Measurements from ENCODE around the gene USP3.
"Not testable (repeated sequence)": the region's sequence is repeated elsewhere in the genome, so short reads cannot be mapped to it uniquely, and the experiment has no call there.

USP3 gene

DNA sequence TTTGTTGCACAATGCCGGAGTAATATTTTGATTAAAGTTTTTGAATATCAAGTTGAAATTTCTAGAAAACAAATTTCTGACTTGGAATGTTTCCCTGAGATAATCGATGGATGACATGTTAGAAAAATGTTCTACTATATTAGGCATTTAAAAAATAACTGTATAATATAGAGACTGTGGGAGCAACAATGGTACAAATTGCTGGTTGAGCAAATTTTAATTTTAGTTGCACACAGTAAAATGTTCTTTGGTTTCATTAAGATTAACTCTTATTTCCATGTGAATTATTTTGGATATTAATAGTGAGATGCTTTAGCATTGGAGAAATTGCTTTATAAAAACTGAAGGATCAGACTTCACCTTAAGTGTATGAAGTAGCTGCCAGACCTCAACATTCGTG is 9.3 kb downstream of the USP3 start:
- DNase-seq (ENCODE audit: low spot score) = no peak

DNA sequence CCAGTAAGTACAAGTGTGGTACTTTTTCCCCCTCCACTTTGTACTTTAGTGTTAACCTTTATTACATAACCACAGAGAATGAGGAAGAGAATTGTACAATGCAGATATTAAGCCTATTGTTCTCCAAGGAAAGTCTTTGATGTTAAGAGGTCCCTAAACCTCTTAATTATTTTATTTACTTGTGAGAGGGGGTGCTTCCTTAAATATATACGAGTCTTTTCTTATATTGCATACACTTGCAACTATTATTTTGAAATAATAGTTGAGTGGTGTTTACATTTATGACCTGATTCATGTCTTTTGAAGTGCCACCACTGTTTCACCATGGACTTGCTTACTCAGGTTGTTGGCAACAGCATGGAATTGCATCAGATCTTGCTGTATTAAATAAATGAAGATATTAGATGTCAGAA is 10.1 kb downstream of the USP3 start:
- DNase-seq (ENCODE audit: low spot score) = peak; percentile 58

DNA sequence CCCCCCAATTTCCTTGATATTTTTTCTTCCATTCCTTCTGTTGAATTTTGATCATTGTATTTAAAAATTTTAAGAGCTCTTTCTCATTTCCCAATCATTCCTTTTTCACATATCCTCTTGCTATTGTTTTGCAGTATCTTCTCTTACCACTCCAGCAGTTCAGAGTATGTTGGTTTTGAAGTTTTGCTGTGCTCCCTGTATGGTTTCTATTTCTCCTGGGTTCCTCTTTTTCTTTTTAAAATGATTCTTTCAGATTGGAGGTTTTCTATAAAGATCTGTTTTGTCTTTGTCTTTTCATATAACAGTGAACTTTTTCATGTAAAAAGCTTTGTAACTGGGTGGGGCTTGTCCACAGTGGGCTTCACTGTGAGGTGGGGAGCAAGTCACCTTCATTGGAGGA is 12.8 kb downstream of the USP3 start:
- DNase-seq (ENCODE audit: low spot score) = no peak

DNA sequence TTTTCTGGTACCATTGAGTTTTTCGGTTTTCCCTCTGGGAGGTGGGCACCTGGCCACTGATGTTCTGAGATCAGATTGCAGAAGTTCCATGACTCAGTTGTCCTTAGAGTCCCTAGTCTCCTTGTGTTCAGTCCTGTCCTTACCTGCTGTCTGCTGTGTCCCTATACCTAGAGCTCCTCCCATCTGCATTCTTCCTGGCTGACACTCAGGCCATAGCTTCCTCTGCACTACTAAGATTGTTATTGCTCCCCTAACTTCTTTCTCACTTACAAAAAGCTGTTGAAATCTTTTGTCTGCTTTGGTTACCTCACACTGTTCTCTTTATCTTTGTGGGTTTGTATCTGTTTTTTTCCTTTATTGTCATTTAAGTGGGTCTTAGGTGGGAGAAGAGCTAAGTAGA is 13.2 kb downstream of the USP3 start:
- DNase-seq (ENCODE audit: low spot score) = no peak

DNA sequence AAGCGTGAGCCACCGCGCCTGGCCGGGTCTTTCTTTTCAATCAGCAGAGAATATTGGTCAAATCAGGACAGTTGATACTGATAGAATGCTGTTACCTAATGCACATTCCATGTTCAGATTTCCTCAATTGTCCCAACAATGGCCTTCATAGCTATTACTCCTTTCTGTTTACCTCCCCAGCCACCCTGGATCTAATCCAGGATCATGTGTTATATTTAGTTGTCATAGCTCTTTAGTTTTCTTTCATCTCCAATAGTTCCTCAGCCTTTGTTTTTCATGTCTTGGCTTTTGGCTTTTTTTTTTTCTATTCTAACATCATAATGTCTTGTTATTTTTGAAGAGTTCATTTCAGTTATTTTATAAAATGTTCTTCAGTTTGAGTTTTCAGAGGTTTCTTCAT is 14.6 kb downstream of the USP3 start:
- no peak for DNase-seq (ENCODE audit: low spot score)

DNA sequence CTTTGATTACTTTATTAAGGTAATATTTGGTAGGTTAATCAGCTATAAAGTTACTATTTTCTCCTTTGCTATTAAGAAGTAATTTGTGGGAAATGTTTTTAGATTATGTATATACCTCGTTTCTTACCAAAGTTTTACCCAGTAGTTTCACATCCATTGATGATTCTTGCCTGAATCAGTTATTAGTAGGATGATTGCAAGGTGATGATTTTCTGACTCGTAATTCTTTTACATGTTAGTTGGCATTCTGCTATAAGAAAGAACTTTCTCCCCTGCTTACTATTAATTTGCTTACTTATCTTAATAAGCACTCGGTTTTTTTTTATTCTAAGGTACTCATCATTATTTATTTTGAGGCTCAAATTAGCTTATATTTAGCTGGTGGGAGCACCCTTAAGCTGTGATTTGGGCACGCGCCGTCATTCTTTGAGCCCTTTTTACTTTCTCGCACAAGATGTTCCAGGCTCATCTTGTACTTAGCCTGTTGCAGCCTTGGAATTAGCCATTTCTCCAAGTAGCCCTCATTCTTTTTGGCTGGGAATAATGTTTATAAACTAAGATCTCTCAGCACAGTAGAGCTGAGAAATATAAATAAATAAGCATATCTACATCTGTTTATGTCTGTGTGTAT is 15.3 kb downstream of the USP3 start:
- DNase-seq (ENCODE audit: low spot score) = peak; percentile 24

DNA sequence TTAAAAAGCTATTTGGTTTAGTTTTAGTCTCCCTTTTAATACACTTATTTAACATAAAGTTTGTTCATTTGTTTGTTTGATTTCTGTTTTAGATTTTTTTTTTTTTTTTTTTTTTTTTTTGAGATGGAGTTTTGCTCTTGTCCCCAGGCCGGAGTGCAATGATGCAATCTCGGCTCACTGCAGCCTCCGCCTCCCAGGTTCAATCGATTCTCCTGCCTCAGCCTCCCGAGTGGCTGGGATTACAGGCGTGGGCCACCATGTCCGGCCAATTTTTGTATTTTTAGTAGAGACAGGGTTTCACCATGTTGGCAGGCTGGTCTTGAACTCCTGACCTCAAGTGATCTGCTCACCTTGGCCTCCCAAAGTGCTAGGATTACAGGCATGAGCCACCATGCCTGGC is 16.1 kb downstream of the USP3 start:
- not testable (repeated sequence) for DNase-seq (ENCODE audit: low spot score)

DNA sequence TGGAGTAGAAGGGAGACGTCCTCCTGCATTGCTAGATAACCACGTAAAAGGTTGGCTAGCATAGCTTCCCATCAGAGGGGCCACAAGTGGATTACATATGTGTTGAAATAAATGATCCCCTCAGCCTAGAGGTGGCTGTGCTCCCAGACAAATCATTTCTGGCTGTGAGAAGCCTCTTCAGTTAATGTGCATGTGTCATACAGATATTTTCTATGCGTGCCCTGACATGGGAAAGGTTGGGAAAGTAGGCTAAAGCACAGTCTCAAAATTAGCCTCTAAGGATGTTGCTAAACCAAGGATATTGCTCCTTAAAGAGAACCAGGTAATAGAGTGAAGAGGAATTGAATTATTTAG is 17.8 kb downstream of the USP3 start:
- DNase-seq (ENCODE audit: low spot score) = no peak

DNA sequence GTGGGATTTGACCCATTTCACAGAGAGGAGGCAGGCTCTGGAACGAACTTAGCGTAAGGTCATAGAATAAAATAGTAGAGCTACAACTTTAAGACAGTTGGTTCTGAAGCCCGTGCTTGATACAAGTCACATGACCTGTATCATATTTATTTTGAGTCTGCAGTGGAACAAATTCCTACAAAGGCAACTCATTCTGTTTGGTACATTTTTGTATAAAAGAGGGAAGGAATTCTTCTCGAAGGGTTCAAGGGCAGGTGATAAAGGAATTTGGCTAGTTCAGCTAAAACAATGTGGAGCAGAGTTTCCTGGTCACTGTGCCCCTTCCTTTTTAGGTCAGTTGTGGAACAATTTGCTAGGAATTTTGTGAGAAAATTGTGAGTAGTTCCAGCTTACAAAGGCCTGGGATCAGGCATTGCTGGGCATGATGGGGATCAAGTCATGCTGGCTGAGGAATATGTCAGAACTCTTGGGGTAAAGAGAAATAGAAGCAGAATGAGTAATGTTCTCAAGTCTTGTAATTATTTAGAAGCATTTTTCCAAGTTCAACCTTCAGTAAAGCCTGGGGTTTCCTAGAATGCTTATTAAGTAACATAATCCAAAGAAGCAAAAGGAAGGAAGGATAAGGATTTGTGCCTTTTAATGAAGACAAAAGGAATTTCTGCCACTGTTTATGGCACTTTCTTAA is 19.1 kb downstream of the USP3 start:
- DNase-seq (ENCODE audit: low spot score) = no peak

DNA sequence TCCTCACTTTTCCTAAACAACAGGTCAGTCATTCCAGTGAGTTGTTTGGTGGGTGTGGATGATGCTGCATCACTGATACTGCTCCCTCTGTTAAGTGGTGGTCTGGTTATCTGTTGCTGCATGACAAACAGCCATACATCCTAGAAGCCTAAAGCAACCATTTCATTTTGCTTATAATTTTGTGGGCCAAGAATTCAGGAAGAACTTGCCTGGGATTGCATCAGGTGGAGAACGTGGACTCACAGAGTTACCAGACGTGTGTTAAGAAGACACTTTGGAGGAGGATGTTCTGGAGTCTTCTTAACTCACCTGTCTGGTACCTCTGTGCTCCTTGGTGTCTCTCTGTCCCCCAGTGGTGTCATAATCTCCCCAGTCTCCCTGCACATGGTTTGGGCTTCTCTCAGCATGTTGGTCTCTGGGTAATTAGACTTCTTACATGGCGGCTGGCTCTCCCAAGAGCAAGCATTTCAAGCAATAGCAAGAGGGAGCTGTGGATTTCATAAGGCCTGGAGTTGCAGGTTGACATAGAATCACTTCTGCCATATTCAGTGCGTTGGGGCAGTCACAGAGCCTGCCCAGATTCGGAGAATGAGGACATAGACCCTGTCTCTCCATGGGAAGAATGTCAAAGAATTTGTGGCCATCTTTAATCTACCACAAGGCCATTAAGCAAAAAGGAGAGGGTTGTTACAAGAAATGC is 20.1 kb downstream of the USP3 start:
- DNase-seq (ENCODE audit: low spot score) = no peak

DNA sequence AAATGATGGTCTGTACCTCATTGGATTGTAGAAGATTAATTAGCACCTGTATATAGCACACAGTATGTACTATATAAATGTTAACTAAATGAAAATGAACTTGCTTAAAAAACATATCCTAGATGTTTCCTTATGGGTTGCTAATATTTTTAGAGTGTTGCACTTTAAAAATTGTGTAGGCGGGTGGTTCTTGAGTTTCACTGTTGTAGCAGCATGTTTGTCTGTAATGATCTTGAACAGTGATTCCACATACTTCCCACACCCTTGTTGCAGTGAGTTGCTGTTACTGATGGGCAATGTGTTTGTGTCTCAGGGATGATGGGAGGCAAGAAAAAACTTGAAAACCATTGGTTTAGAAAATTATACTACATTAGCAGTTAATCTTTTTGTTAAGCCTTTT is 22.0 kb downstream of the USP3 start:
- DNase-seq (ENCODE audit: low spot score) = no peak

DNA sequence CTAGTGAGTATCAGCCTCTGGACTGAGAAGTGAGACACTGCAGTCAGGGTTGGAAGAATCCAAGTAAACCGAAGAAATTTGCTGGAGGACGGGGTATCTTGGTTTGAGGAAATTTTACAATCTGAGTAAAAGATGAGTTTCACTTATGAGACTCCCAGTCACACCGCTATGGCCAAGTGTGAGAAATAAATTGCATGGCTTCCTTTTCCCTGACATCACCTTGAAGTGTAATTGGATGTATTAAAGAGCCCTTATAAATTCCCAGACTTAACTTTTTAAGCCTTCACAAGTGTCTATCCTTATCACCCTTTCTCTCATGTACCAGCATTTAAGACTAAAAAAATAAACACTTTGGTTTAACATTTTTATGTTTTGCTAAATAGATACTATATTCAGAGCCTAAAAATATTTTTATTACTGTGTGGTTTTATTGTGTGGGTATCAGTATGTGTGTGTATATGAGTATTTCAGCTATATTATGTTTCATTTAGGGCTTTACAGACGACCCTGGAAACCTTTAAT is 23.8 kb downstream of the USP3 start:
- DNase-seq (ENCODE audit: low spot score) = no peak

DNA sequence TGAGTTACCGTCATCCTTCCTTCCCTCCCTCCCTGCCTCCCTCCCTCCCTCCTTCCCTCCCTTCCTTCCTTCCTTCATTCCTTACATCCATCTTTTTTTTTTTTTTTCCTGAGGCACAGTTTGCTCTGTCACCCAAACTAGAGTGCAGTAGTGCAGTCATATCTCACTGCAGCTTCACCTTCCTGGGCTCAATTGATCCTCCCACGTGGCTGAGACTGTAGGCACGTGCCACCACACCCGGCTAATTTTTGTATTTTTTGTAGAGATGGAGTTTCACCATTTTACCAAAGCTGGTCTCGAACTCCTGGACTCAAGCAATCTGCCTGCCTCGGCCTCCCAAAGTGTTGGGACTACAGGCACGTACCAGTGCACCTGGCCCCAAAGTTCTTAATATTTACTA is 25.8 kb downstream of the USP3 start:
- no peak for DNase-seq (ENCODE audit: low spot score)

DNA sequence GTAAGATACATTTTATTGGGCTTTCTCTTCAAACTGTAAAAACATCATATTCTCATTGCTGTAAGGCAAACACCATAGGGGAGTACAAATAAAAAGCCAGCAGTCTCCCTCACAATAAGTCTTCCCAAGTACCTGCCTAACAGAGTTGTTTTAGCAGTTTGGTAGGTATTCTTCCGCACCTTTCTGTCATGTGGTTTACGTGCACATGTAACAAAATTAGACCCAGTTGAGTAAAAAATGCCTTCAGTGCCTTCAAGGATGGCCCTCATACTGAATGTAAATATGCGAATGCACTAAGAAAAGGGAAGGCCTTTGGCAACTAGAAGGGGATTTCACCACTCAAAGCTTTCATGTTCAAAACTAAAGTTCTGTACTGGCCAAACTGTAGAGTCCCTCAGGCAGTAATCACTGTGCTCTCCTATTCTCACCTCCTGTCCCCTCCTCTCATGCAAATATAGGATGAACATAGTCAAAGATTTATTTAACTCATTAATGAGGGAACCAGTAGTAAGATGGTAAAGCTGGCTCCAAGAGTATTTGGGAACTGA is 26.4 kb downstream of the USP3 start:
- no peak for DNase-seq (ENCODE audit: low spot score)

DNA sequence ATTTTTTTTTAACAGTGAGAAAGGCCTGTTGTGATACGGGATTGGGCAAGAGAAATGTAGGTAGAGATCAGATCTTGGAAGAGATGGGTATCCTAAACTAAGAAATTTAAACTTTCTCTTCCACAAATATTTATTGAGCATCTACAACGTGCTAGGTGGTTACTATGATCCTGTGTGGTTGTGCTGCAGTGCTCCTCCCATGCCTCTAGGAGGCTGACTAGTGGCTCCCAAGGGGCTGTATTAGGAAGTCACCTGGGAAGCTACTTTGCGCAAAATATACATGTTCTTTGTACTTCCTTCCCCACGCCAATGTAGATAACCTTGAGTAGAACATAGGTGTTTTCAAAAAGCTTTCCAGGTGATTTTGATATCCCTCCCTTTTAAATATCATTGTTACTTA is 27.2 kb downstream of the USP3 start:
- no peak for DNase-seq (ENCODE audit: low spot score)

DNA sequence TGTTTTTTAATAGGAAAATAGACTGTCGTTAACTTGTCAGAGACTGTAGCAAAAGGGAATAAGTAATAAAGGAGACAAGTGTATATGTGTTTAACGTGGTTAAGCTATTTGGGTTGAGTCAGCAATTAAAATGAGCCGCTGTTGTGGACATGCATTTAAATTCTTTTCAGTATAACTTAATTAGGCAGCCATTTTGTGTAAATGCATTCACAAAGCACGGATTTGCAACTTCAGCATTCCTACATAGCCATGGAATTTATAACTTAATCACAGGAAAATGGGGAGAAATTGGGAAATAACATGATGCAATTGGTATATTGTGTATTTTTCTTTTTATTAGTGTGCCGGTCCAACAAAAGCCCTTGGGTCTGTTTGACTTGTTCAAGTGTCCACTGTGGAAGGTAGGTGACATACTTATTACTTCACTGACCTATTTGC is 27.9 kb downstream of the USP3 start:
- no peak for DNase-seq (ENCODE audit: low spot score)

DNA sequence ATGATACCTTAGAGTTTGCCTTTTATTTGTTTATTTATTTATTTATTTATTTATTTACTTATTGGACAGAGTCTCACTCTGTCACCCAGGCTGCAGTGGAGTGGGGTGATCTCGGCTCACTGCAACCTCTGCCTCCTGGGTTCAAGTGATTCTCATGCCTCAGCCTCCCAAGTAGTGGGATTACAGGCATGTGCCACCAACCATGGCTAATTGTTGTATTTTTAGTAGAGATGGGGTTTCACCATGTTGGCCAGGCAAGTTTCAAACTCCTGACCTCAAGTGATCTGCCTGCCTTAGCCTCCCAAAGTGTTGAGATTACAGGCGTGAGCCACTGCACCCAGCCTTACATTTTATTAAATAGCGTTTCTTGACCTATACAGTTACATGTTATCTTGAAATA is 30.5 kb downstream of the USP3 start:
- DNase-seq (ENCODE audit: low spot score) = not testable (repeated sequence)

DNA sequence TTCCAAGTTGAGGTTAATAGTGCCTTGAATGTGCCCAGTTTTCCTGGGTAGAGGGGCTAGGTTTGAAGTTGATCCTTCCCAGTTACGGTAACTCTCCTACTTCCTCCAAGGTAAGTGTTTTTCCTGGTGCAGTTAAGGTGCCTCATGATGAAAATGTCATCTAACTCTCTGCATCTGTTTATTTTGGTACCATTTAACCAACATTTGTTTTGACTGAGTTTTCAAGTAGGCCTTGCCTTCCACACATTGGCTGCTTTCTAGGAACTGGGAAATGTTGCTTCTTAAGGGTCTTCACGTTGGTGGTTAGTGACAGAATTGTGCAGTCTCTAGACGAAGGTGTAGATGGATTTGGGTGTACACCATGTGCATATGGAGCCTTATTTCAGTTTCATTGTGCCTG is 31.3 kb downstream of the USP3 start:
- DNase-seq (ENCODE audit: low spot score) = no peak

DNA sequence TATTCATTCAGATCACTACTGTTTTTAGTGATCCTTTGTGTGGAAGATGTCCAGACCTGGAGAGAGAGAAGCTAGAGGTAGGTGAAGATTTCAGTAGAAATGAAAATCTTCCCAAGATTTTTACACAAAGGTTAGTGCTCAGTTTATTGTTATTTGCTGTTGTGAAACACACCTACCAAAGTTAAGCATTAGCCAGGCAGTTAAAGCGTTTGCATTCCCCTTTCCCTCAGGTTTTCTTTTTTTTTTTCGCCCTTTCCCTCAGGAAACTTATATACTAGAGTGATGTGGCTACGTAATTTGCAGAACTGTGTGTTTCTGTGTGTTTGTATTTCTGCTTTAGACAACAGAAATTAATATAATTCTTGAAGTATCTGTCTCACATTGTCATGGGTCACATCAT is 34.5 kb downstream of the USP3 start:
- DNase-seq (ENCODE audit: low spot score) = no peak

DNA sequence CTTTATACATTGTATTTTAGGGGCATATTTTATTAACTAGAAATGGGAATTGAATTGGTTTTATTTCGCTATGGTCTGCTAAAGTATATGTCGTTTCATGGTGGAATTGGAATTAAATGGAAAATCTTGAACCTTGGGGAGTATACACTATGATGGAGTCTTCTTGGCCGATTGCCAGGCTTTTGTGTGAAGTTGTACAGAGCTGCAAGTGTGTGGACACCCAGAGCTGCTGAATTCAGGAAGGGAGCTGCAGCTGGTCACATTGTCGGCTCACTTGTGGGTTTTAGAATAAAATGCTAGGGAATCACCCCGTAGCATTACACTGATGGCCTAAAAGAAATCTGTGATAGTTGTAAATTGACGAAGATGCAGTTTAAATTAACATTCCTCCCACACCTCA is 35.1 kb downstream of the USP3 start:
- no peak for DNase-seq (ENCODE audit: low spot score)

DNA sequence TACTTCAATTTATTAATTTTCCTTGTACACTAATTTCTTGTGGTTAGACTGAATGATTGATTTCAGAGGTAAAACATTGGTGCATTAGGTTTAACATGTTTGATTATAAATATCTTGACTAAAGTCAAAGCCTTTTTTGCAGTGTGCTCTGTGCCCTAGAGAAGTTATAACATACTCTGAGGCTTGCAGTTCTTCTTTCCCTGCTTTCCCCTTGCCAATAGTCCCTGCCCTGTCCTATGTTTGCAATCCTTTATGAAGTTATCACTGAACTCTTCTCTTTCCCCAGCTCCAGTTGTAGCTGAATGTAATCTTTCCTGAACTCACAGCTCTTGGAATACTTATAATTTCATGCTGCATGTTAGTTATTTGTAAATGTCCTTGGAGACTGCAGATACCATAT is 35.6 kb downstream of the USP3 start:
- no peak for DNase-seq (ENCODE audit: low spot score)

DNA sequence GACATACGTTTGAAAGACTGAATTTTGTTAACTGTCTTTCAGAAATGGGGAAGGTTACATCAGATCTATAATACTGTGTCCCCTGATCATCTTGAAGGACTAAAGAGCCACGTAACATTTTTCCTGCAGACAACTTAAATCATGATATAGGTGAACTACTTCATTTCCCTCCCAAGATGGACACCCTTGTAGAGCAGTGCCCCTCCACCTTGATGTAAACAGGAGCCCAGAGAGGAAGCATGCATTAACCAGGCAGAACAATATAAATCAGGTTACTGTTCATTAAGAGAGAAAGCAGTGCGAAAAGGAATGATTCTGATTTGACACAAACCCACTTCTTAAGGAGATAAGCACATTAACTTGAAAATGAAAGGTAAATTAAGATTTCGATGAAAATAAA is 36.1 kb downstream of the USP3 start:
- DNase-seq (ENCODE audit: low spot score) = no peak
